T-cell (primary cell): ENCODE data around the gene ANKLE2. TPM values are rescaled to one million over a fixed set of nuclear protein-coding genes. Genes with fewer than 3 reads are reported as not detected.

Experiments
- ATAC-seq, 4 experiments: fragments of 200-7000 bp in 3 of 4; fragments of 150-1000 bp in 1 of 4; cut with Tn5 transposase; replicated peaks in 1 of 4; 1 replicate in 3 of 4; 2 replicates in 1 of 4; pipeline ENCODE4 v1.10.0; 2021; ENCODE audit warnings: moderate library complexity in 3 of 4, mild to moderate bottlenecking in 2 of 4, moderate number of reproducible peaks in 1 of 4
- CTCF ChIA-PET, 2 donors: fragments of 300-600 bp; sonication (Branson Sonifier 250); formaldehyde crosslinking; loops; one replicate each; lab custom pipeline; 2022; ENCODE audit warnings: antibody characterized with exemption in 2 of 2; lab: Charles Lee
- POLR2A ChIA-PET, 2 donors: fragments of 300-600 bp; sonication (Branson Sonifier 250); formaldehyde crosslinking; loops; one replicate each; lab custom pipeline; 2022; ENCODE audit warnings: antibody characterized with exemption in 2 of 2; lab: Charles Lee
- DNase-seq, 35 experiments: peaks; one replicate each; pipeline versions ENCODE4 v3.0.0 to v3.0.0-alpha.2; 2013 to 2023
- H3K27ac ChIP-seq: one replicate; pipeline ENCODE4 v1.5.1; 2013; ENCODE audit warnings: low read length
- H3K27me3 ChIP-seq, 2 experiments: replicated peaks in 1 of 2; 1 replicate in 1 of 2; 2 replicates in 1 of 2; pipeline versions ENCODE4 v1.6.1 to v1.7.0; 2013; ENCODE audit warnings: low read length in 1 of 2, mixed read lengths in 1 of 2; ENCODE audit not compliant: control insufficient read depth in 2 of 2, insufficient read depth in 2 of 2; ENCODE audit errors: extremely low read depth in 1 of 2
- H3K36me3 ChIP-seq, 2 donors: 1 replicate in 1 of 2; 2 replicates in 1 of 2; pipeline versions ENCODE4 v1.6.1 to v1.7.0; 2013; ENCODE audit warnings: low read length in 1 of 2; ENCODE audit not compliant: control insufficient read depth in 2 of 2, insufficient read depth in 1 of 2; ENCODE audit errors: extremely low read depth in 1 of 2
- H3K4me1 ChIP-seq, 2 experiments: 1 replicate in 1 of 2; 2 replicates in 1 of 2; pipeline versions ENCODE4 v1.6.1 to v1.7.0; 2013; ENCODE audit warnings: low read length in 2 of 2, mixed read lengths in 1 of 2; ENCODE audit not compliant: insufficient read depth in 2 of 2, control insufficient read depth in 1 of 2; ENCODE audit errors: extremely low read depth in 1 of 2
- H3K4me3 ChIP-seq, 2 donors: 1 replicate in 1 of 2; 2 replicates in 1 of 2; pipeline versions ENCODE4 v1.5.1 to v1.7.0; 2013; ENCODE audit warnings: mild to moderate bottlenecking in 2 of 2, low read length in 1 of 2, moderate library complexity in 1 of 2; ENCODE audit not compliant: control insufficient read depth in 1 of 2; ENCODE audit errors: extremely low read depth in 1 of 2
- H3K9me3 ChIP-seq: 2 replicates; pipeline ENCODE4 v1.7.0; 2013
- H3K27ac Mint-ChIP-seq, 2 donors: one replicate each; pipeline ENCODE4 v1.8.0; 2020 to 2021; ENCODE audit warnings: mild to moderate bottlenecking in 2 of 2, mixed read lengths in 2 of 2
- H3K27me3 Mint-ChIP-seq, 2 donors: one replicate each; pipeline ENCODE4 v1.8.0; 2021 to 2022; ENCODE audit warnings: mixed read lengths in 2 of 2
- H3K36me3 Mint-ChIP-seq: one replicate; pipeline ENCODE4 v1.8.0; 2021; ENCODE audit warnings: mixed read lengths
- H3K4me1 Mint-ChIP-seq, 3 donors: one replicate each; pipeline ENCODE4 v1.8.0; 2020 to 2022; ENCODE audit warnings: mixed read lengths in 3 of 3, mild to moderate bottlenecking in 1 of 3
- H3K4me3 Mint-ChIP-seq, 3 donors: one replicate each; pipeline ENCODE4 v1.8.0; 2020 to 2022; ENCODE audit warnings: mild to moderate bottlenecking in 3 of 3, mixed read lengths in 3 of 3, moderate library complexity in 3 of 3
- H3K9me3 Mint-ChIP-seq, 3 donors: one replicate each; pipeline ENCODE4 v1.8.0; 2020 to 2022; ENCODE audit warnings: mixed read lengths in 3 of 3
- WGBS: methylation state at CpG from one replicate; pipeline ENCODE4 v1.1.5; 2013; ENCODE audit warnings: missing lambda C conversion rate; ENCODE audit not compliant: insufficient coverage; 5-methylcytosine and 5-hydroxymethylcytosine counted together
- total RNA-seq, 35 experiments: library from RNA in 6 of 35; stranded (reverse) in 6 of 35; fragments of 120-200 nt in 1 of 35; gene quantifications; one replicate each; pipeline versions ENCODE4 v1.2.1 to v1.2.4 and lab custom pipeline; 2013 to 2026

Gene ANKLE2
- total RNA-seq, 5 donors from 2014 or later (not counting 1 experiment from before 2014, with no cell fraction given): 88.1 to 106 (median 94.3) TPM

DNA sequence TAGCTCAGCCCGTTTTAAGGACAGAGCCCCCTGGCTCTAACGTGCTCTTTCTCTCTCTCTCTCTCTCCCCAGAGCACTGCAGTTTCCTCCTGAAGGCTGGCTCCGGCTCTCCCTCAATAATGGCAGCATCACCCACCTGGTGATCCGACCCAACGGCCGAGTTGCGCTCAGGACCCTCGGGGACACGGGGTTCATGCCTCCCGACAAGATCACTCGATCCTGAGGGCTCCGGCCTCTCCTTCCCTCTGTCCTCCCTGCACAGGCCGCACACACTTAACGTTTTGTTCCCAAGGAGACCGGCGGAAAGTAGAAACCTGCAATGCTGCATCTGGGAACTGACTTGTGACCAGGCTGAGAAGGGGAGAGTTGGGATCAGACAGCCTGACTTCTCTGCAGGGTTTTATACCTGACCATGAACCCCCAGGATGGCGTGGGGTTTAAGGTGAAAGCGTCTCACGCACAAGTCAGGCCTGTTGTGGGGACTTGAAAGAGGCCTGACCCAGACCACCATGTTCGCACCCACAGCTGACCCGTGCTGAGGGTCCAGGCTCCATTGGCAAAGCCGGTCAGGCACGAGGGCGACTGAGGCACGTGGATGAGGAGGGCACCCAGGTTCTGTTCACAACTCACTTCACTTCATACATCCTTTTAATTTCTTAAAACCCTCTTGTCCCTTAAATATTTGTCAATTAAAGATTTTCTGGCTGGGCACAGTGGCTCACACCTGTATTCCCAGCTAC is 40.9 kb downstream of the ANKLE2 start:
- CTCF ChIA-PET: no interaction called here
- no peaks in the 10 kb centered on the region for H3K27me3 ChIP-seq
- peaks cover 25 to 77% of the 10 kb centered on the region in 2 donors for H3K36me3 ChIP-seq
- no peaks in the 10 kb centered on the region for H3K4me1 ChIP-seq
- DNase-seq (no peak), ATAC-seq (no peak)
- H3K4me3 ChIP-seq: no peak overlapping the region
- no peaks in the 10 kb centered on the region for H3K9me3 Mint-ChIP-seq
- H3K9me3 ChIP-seq: no peaks in the 10 kb centered on the region
- WGBS: 96% methylated on average over 20 of the region's 25 CpGs
- peak overlapping the region in 1 of 2 donors; percentile 28 for H3K27ac Mint-ChIP-seq
- H3K4me1 Mint-ChIP-seq: peaks cover 0 to 1% (median 0%) of the 10 kb centered on the region in 3 donors
- POLR2A ChIA-PET: interaction anchor here in 1 of 2 donors (0.6 kb wide), 1 partner anchor 103 kb away, joined by 3 read pairs; no protein-coding TSS in a partner anchor
- H3K27ac ChIP-seq: no peak overlapping the region
- H3K4me3 Mint-ChIP-seq: no peak overlapping the region
- H3K36me3 Mint-ChIP-seq: peaks cover 41% of the 10 kb centered on the region
- no peaks in the 10 kb centered on the region for H3K27me3 Mint-ChIP-seq

DNA sequence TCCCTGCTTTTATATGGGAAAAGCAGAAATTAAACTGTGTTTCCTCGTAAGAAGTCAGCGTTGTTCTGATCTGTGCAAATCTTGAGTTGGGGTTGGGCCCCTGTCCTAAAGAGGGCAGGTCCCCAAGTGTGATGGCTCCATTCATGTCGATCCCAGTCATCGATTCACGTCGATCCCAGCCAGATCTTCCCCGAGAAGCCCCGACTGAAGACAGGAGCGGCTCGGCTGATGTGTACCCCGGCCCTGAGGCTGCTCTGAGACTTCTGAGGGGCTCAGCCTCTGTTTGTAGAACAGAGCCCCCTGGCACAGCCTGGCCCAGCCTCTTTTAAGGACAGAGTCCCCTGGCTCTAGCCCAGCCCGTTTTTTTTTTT is 41.7 kb downstream of the ANKLE2 start:
- H3K27ac Mint-ChIP-seq: no peak overlapping the region
- no peaks in the 10 kb centered on the region for H3K9me3 Mint-ChIP-seq
- ChIA-PET POLR2A (no interaction called here), CTCF (no interaction called here)
- no peaks in the 10 kb centered on the region for H3K9me3 ChIP-seq
- peaks cover 34% of the 10 kb centered on the region for H3K36me3 Mint-ChIP-seq
- no peak overlapping the region for H3K4me3 Mint-ChIP-seq
- no peak overlapping the region for H3K27ac ChIP-seq
- WGBS: 98% methylated on average over 12 of the region's 12 CpGs
- no peak for DNase-seq
- H3K27me3 ChIP-seq: no peaks in the 10 kb centered on the region
- H3K27me3 Mint-ChIP-seq: no peaks in the 10 kb centered on the region
- ATAC-seq: no peak
- peaks cover 0 to 1% (median 0%) of the 10 kb centered on the region in 3 donors for H3K4me1 Mint-ChIP-seq
- H3K4me3 ChIP-seq: no peak overlapping the region
- H3K36me3 ChIP-seq: peaks cover 24 to 76% of the 10 kb centered on the region in 2 donors
- no peaks in the 10 kb centered on the region for H3K4me1 ChIP-seq

DNA sequence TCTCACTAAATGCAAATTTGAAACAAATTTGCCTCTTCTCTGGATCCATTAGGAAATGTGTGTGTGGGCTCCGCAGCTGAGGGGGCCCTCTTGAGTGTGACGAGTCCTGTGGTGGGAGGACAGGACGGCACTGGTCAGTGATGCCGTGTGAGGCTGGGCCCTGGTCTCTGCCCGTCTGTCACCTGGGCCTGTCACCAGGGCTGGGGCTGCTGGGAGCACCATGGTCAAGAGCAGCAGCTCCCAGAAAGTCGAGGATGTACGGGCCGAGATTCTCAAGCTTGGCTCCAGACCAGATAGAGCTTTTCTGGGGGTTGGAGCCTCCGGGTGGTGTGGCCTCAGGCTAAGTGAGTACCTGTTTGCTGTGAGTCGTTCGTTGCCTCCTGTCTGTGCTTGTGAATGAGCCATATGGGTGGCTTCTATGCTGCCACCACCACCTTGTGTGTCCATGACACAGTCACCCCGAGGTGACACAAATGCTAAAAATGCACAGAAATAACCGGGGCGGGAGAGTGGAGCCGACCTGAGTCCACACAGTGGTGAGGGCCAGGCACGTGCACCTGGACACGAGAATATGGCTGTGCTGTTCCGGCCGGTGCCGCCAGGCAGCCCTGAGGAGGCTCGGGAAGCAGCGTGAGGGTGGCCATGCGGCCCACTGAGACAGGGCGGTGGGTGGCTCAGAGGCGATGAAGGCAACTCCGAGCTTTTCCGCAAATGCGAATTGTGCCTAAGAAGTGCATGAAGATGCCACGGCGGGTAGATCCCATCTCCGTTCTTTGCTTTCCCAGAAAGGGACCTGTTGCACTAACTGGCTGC is 42.3 kb downstream of the ANKLE2 start:
- Mint-ChIP-seq H3K27ac (peak overlapping the region in 1 of 2 donors; percentile 68), H3K4me1 (peaks cover 0 to 5% (median 3%) of the 10 kb centered on the region in 3 donors), H3K9me3 (no peaks in the 10 kb centered on the region), H3K36me3 (peaks cover 37% of the 10 kb centered on the region), H3K4me3 (no peak overlapping the region), H3K27me3 (no peaks in the 10 kb centered on the region)
- Histone ChIP-seq H3K36me3 (peaks cover 24 to 76% of the 10 kb centered on the region in 2 donors), H3K4me3 (no peak overlapping the region), H3K9me3 (no peaks in the 10 kb centered on the region), H3K27me3 (no peaks in the 10 kb centered on the region), H3K4me1 (no peaks in the 10 kb centered on the region), H3K27ac (no peak overlapping the region)
- 93% methylated on average over 28 of the region's 31 CpGs for WGBS
- ChIA-PET CTCF (no interaction called here), POLR2A (no interaction called here)
- no peak for DNase-seq
- peak in 1 of 4 experiments; percentile 12 for ATAC-seq

- H3K27ac Mint-ChIP-seq: no peak overlapping the region
Measured at GRCh38 chr12:132718644-132719043, 43.0 kb downstream of the ANKLE2 start.

GRCh38 chr12:132717531-132718387 is 43.9 kb downstream of the ANKLE2 start:
- H3K4me3 Mint-ChIP-seq: no peak overlapping the region
- POLR2A ChIA-PET: no interaction called here
- peaks cover 7 to 13% (median 11%) of the 10 kb centered on the region in 3 donors for H3K4me1 Mint-ChIP-seq
- no peaks in the 10 kb centered on the region for H3K27me3 Mint-ChIP-seq
- Histone ChIP-seq H3K4me1 (peaks cover 0 to 5% of the 10 kb centered on the region in 2 experiments), H3K9me3 (no peaks in the 10 kb centered on the region), H3K27ac (no peak overlapping the region), H3K4me3 (no peak overlapping the region), H3K36me3 (peaks cover 26 to 62% of the 10 kb centered on the region in 2 donors), H3K27me3 (no peaks in the 10 kb centered on the region)
- H3K27ac Mint-ChIP-seq: no peak overlapping the region
- ATAC-seq (no peak), DNase-seq (no peak)
- H3K36me3 Mint-ChIP-seq: peaks cover 30% of the 10 kb centered on the region
- WGBS: 97% methylated on average over 56 of the region's 61 CpGs
- no peaks in the 10 kb centered on the region for H3K9me3 Mint-ChIP-seq
- CTCF ChIA-PET: no interaction called here

More at GRCh38 chr12:132718644-132719043, 43.0 kb downstream of the ANKLE2 start:
- H3K9me3 ChIP-seq: no peaks in the 10 kb centered on the region
- peaks cover 3 to 6% (median 4%) of the 10 kb centered on the region in 3 donors for H3K4me1 Mint-ChIP-seq
- H3K4me3 ChIP-seq: no peak overlapping the region
- H3K4me1 ChIP-seq: peaks cover 0 to 3% of the 10 kb centered on the region in 2 experiments
- H3K27me3 ChIP-seq: no peaks in the 10 kb centered on the region
- no peak overlapping the region for H3K4me3 Mint-ChIP-seq
- H3K27me3 Mint-ChIP-seq: no peaks in the 10 kb centered on the region
- no peak for ATAC-seq
- H3K9me3 Mint-ChIP-seq: no peaks in the 10 kb centered on the region
- H3K27ac ChIP-seq: no peak overlapping the region
- POLR2A ChIA-PET: no interaction called here
- CTCF ChIA-PET: no interaction called here
- 90% methylated on average over 17 of the region's 21 CpGs for WGBS
- no peak for DNase-seq
- peaks cover 33% of the 10 kb centered on the region for H3K36me3 Mint-ChIP-seq
- H3K36me3 ChIP-seq: peaks cover 26 to 70% of the 10 kb centered on the region in 2 donors

DNA sequence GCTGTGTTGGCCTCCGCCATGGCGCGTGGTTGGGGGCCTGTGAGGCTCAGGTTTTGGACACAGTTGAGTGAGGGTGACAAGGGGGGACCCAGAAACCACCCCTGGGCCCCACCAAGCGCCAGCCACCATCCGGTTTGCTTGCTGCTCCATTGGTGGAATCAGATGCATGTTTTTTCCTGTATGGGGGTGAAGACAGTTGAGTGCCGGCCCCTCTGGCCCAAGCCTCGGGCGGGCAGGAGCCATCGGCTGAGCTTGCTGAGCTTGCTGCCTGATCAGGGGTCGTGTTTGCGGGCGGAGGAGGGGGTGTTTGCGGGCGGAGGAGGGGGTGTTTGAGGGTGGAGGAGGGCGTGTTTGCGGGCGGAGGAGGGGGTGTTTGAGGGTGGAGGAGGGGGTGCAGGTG is 44.6 kb downstream of the ANKLE2 start:
- POLR2A ChIA-PET: no interaction called here

More for the DNA sequence above, 44.6 kb downstream of the ANKLE2 start:
- H3K36me3 Mint-ChIP-seq: peaks cover 30% of the 10 kb centered on the region
- H3K9me3 Mint-ChIP-seq: no peaks in the 10 kb centered on the region
- no peak overlapping the region for H3K27ac ChIP-seq
- no peaks in the 10 kb centered on the region for H3K9me3 ChIP-seq
- CTCF ChIA-PET: interaction anchor here in 1 of 2 donors (0.6 kb wide), 1 partner anchor 101 kb away, joined by 8 read pairs; no protein-coding TSS in a partner anchor
- DNase-seq: no peak
- no peak for ATAC-seq
- WGBS: 94% methylated on average over 13 of the region's 17 CpGs
- no peak overlapping the region for H3K4me3 Mint-ChIP-seq
- no peak overlapping the region for H3K4me3 ChIP-seq
- peaks cover 13 to 18% (median 15%) of the 10 kb centered on the region in 3 donors for H3K4me1 Mint-ChIP-seq
- peaks cover 2 to 5% of the 10 kb centered on the region in 2 experiments for H3K4me1 ChIP-seq
- peaks cover 26 to 59% of the 10 kb centered on the region in 2 donors for H3K36me3 ChIP-seq
- H3K27ac Mint-ChIP-seq: no peak overlapping the region
- no peaks in the 10 kb centered on the region for H3K27me3 ChIP-seq
- no peaks in the 10 kb centered on the region for H3K27me3 Mint-ChIP-seq
